HG03469 (cell line): ENCODE results near the gene HES3.

Experiments used
- ATAC-seq: cut with Tn5 transposase; IDR thresholded peaks from one replicate; pipeline ENCODE4 v1.9.1; 2021; ENCODE audit warnings: mild to moderate bottlenecking, moderate library complexity, moderate number of reproducible peaks; ENCODE audit not compliant: unreplicated experiment

The HES3 gene

DNA sequence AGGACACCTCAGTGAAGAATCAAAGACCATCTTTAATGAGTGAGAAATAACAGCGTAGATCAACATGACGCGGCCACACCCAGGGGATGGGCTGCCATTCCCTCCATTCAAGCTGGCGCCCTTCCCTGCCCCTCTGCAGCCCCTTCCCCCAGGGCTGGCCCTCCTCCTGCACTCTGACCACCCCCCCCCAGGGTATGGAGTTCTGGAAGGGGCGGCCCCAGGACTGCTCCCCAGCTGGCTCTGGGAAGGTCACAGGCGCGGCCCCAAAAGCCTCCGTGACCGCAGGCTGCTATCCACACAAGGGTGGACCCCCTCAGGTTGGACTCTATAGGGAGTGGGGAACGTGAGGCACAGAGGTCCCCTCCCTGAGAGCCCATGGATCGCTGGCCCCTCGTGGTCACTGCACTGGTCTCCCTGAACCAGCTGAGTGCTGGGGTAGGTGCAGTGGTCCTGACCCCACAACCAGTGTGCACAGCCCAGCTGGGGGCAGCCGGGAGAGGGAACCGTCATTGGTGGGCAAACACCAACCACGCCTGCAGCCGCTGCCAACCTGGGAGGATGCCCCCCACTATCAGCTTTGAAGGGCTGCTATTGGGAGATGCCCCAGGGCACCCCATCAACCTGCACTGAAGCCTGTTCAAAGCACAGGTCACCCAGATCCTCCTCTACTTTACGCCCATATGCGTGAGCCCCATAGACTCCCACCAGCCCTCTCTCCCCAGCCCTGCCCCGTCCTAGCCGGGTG lies 33.0 kb downstream of the HES3 start:
- ATAC-seq, result no peak

DNA sequence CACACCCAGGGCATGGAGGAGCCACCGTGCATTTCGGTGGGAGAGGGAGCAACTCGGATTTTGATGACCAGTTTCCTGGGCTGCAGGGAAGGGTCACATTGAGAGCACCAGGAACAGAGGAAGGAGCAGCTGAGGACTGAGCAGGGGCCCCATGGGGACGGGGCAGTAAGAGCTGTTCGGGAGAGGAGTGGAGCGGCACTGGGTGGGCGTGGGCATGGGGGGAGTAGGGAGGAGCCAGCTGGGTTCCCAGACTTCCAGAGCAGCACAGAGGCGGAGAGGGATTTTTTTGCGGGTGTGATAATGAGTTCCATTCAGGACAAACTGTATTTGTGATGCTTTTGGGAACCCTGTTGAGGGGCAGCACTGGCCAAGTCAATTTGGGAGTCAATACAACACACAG lies 34.3 kb downstream of the HES3 start:
- ATAC-seq, result no peak

DNA sequence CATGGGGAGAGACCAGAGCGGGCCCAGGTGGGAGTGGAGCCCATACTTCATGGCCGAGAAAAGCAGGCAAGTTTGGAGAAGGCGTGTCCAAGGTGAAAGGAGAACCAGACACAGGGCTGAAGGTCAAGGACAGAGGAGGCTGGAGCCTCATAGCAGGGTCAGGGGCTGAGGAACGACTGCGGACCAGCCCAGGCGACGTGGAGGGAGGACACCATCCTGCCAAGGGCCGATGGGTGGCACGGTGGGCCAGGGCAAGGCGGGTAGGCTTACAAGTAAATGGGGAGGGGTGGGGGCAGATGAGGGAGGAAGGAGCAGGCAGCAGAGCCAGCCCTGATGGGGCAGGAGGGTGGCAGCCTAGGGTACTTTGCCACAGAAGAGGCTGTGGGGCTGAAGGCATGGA lies 35.1 kb downstream of the HES3 start:
- ATAC-seq, result no peak

DNA sequence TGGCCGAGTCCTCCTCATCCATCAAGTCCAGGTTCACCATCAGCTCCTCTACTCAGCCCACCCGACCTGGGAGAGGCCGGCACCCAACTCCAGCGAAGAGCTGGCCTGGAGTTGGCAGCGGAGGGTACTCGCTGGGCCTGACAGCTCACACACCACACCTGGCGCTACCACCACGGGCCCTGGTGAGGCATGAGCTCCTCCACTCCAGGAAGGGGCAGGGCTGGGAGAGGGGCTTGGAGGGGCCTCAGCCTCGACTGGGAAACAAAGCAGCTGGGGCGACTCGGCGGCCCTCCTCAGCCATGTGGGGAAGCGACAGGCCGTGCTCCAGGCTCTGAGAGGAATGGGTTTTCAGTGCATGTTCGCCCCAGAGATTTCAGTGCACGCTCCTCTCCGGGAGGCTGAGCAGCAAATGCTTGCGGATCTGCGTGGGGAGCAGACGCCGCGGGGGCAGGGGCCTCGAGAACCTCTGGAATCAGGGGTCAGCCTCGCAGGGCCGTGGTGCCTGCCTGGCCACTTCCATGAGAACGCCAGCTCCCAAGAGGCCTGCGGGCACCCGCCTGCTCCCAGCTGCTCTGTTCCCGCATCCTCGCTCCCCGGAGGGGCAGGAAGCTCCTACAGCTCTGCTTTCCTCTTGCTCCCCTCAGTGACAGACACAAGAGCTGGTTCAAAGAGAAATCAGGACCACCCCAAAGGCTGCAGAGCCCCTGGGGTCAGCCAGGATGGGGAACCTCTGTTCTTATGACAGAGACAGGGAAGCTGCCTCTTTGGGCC lies 35.8 kb downstream of the HES3 start:
- no peak for ATAC-seq

DNA sequence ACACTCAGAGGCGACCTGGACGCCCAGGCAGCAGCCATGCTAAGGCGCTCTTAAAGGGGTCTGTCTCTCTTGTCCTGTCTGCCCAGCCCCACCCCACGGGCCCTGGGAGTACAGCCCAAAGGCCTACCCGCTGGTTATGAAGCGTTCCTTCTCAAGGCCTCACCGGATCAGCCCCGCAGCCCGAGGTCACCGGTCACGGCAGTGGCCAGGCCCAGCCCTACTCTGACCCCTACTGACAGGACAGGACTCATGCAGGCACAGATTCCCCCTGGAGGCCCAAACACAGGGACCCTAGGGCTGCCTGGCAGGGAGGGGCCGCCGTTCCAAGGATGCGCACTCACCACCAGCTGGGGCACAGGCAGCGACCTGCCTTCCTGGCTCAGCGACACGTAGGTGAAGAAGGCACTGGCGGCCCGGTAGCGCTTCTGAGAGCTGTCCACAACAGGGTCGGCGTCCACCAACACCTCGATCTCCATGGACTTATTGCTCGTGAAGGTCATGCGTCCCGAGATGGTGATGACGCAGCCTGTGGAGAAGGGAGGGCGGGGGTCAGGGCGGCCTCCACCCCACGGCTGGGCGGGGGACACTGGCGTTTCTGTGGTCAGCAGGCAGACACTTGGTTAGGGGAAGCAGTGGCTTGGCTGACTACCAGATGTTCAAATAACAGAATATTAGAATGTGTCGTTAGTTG lies 36.9 kb downstream of the HES3 start:
- no peak for ATAC-seq

DNA sequence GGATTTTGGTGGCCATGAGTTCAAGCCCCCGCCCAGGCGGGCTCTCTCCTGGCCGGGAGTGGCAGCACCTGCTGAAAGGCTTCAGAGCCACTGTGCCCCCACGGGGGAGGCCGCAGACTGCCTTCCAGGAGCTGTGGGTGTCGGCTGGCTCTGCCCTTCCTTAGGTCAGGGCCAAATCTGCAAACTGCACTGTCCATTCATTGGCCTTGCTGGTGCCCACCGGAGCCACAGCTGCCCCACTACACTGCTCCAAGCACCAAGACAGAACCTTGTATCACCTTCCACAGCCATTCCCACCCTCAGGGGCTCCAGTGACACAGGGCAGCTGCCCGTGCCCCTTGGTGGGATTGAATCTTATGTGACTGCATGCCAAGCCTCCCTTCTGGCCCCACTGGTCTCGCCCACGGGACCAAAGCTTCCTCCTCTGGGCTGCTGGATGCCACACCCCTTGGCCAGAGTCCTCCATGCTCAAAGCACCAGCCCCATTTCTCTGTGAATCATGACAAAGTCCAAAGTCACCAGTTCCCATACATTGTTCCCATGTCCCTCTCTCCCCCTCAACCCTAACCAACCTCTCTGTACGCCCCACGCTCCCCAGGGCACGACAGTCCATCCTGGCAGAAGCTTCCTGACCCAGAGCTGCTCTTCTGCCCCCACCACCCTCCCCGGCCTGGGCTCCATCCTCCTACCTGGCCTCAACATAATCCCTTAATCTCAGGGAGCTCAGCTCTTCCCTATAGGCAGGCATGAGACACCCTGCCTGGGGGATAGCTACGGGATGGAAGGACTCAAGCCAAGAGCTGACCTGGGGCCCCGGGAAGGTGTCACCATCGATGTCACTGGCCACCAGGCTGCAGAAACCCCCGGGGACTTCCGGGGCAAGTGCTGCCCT lies 37.8 kb downstream of the HES3 start:
- ATAC-seq, result no peak

DNA sequence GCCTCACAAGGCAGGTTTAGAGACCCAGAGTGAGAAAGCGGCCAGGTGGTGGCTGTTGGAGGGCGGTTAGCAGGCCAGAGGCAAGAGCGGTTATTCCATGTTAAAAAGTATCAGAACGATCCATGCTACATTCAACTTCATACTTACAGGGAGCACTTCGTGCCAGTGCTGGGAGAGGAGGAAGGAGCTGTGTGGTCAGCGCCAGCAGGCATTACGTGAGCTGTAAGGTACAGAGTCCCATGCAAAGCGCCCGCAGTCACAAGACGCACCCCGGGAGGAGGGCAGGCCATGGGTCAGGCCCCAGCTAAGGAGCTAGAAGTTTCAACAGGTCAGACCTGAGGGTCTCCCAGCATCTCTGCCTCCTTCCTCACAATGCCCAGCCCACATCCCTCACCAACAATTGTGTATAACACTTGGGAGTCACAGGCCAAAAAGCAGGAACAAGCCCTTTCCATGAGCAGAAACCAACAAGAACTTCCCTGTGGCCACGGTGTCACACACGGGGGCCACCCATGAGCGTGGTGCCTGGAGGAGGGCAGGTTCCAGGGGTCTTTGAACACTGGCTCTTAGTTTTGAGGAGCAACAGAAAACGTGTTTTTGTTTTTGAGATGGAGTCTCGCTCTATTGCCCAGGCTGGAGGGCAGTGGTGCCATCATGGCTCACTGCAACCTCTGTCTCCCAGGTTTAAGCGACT lies 38.7 kb downstream of the HES3 start:
- ATAC-seq, result no peak

DNA sequence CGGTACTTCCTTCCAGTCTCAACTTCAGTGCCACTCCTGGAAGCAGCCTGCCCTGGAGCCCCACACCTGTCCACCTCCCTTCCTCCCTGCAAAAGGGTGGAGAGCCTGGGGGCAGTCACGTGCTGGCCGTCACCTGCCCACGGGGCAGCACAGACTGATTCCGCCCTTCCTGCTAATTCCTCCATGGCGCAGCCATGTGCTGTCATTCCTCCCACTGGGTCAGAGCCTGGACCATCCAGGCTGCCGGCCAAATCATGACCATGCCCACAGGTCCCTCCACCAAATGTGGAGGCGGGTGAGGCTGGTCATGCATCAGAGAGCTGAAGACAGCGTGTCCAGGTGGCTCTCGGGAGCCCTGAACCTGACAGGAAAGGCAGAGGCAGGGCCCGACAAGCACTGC lies 41.4 kb downstream of the HES3 start:
- no peak for ATAC-seq

DNA sequence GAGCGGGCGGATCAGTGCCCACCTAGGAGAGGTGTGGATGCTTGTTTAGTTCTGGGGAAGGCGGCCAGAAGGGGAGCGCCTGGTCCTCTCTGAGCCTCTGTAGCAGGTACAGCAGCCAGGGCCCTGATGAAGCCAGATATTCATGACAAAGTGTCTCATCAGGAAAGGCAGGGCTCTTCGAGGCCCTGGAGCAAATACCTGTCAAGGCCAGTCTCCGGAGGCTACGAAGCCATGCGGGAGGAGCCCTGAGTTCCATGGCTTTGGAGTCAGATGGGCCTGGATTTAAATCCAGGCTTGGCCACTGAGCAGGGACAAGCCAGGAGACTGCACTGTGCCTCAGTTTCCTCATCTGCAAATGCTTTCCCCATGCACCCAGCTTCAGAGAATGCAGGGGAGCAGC lies 42.3 kb downstream of the HES3 start:
- no peak for ATAC-seq

DNA sequence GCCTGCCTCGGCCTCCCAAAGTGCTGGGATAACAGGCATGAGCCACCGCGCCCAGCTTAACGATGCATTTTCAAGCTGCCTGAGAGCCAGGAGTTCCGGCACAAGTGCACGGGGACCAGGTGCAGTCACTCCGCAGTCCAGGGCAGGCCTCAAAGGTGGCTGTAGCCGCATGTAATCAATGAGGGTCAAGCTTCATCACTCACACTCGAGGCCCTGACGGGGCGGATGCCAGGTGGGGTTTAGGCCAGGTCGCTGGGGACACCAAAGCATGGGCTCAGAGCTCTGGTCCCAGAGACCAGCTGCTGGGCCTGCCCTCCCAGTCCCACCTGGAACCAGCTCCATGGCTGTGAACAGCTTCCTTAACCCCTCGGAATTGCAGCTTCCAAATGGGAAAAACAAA lies 43.0 kb downstream of the HES3 start:
- no peak for ATAC-seq

DNA sequence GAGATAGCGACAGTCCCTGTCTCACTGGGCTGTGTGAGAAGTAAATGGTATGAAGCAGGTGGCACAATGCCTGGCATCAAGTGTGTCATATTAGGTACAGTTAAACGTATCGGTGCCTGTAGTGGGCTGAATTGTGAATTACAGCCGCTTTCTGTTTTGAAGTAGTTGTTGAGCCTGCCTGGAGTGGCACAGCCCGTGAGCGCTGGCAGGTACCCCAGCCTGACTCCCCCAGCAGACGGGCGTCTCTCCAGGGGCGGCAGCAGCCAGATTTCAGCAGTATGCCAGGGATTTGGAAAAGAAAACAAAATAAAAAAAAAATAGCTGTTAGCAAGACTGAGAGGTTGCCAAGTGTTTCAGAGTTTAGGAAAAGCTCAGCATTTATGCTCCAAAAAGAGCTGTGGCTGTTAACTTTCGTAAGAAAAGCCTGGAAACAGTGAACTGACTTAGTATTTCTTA lies 43.5 kb downstream of the HES3 start:
- no peak for ATAC-seq

DNA sequence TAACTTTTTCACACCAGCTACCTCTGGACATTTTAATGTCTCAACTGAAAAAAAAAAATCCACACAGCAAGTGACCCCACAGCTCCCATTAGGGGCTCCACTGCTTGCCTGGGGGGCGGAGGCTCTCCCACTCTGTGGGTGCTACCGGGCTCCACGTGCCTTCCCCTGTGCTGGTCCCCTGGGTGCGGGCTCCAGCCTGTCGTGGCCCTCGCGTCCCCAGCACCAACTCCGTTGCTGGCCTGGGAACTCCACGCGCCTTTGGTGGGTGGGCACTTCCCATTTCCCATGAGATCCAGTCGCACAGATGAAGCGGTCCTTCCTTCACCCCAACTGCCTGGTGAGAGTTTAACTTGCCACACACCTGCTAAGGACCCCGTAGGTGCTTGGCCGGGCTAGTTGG lies 44.0 kb downstream of the HES3 start:
- no peak for ATAC-seq

DNA sequence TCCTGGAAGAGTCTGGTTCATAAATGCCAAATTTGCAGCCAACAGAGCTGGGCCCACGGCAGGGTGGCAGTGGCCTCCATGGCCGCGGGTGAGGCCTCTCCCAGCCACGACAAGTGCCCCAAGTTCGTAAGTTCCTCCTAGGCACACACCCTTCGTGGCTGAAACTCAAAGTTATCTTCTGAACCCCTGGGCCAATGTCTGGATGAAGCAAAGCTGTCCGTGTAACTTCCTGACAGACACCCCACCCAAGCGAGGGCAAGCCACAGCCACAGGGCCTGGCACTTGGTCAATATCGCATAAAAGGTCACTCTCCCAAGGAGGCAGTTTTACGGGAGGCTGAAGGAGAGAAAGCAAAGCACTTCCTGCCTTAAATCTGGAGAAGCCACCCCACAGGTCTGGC lies 44.7 kb downstream of the HES3 start:
- ATAC-seq, result no peak

DNA sequence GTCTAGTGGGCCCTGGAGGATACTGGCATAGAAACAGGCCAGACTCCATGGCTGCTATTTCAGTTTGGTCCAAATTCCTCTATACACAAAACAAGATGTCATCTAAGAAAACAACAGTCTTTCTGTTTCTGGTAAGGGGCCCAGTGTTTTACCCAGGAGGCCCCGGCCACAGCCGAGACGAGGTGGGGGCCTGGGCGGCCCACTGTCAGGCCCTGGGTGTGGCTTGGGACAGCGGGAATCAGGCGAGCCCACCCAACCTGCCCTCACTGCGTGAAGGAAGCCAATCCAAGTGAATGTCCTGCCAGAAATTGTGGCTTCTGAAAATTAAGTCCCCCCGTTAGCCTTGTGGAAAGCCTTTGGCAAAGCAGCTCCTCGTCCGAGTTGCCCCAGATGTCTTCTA lies 48.1 kb downstream of the HES3 start:
- no peak for ATAC-seq

DNA sequence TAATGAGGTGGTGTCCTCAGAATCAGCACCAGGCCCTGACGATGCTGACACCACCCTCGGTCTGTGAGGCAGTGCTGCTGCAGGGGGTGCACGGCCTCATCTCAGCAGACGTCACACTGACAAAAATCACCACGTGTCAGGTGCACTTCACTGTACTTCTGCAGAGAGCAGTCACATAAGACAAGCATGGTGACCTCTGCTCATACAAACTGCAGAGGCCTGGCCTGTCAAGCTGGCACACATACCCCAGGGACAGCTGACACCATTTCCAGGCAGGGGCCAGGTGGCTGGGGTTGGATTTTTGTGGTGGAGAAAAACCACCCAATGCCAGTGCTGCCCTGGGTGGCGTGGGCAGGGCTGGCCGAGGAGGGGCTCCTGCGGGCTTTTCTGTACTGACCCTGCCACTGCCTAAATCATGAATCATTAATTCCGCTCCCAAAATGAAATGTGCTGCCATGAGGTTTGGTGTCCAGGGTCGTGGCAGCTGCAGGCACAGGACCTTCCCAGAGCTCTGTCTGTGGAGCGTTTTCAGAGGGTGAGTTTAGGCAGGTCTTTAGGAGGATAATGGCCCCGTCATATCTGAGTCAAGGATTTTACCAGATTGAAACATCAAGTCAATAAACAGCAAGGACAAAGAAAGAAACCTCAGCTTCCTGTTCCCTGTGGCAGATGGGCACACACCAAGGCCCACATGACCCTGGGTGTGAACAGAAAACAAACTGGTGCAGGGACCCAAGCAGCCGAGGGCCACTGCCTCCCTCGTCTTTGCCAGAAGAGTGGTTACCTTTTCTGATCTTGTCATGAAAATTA lies 50.3 kb downstream of the HES3 start:
- ATAC-seq, result no peak

DNA sequence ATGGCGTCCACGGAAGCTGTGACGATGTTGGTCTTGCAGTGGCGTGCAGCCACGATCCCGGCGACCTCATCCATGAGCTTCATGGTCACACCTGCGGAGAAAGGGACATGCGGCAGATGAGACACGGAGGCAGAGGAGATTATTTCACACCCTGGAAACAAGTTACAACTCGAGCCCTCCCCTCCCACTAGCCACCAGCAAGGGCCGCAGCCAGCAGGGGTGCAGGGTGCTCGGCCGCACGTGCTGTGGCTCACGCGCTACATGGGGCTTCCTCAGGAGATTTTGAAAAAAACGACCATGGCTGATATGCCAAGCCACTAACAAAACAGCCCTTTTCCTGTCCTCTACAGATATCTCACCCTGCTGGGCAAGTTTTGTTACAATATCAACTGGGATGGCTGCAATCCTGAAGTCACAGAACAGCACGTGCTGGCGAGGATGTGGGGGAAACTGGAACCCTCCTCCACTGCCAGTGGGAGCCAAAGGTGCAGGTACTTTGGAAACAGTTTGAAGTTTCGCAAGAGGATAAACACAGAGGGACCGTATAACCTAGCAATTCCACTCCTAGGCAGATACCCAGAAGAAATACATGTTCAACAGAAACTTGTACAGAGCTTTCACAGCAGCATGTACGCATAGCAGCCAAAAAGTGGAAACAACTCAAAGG lies 51.0 kb downstream of the HES3 start:
- no peak for ATAC-seq
